ENCODE measurements around the gene ADCY3.

DNA sequence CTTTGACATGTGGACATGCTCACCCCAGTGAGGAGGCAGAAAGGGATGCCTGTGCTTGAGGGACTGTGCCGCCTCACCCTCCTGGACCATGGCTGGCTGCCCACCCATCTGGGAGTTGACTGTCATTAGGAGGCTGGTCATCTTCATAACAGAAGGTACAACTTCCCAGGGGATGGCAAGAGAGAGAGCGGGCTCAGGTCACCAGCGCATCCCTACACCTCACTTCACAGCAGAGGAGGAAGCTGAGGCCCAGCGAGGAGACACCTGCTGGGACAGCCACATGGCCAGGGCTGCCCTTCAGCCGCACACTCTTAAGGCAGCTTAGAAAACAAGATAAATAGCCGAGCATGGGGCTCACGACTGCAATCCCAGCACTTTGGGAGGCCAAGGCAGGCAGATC lies 59.4 kb downstream of the ADCY3 start:
- TF ChIP-seq, protein P1, sequence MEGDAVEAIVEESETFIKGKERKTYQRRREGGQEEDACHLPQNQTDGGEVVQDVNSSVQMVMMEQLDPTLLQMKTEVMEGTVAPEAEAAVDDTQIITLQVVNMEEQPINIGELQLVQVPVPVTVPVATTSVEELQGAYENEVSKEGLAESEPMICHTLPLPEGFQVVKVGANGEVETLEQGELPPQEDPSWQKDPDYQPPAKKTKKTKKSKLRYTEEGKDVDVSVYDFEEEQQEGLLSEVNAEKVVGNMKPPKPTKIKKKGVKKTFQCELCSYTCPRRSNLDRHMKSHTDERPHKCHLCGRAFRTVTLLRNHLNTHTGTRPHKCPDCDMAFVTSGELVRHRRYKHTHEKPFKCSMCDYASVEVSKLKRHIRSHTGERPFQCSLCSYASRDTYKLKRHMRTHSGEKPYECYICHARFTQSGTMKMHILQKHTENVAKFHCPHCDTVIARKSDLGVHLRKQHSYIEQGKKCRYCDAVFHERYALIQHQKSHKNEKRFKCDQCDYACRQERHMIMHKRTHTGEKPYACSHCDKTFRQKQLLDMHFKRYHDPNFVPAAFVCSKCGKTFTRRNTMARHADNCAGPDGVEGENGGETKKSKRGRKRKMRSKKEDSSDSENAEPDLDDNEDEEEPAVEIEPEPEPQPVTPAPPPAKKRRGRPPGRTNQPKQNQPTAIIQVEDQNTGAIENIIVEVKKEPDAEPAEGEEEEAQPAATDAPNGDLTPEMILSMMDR (CRISPR knock-in tag; IDR thresholded peaks at IDR 0.05) = no peak
- TF ChIP-seq ZNF629 (CRISPR knock-in tag; conservative IDR thresholded peaks at IDR 0.05) = no peak
- TF ChIP-seq, protein P2, sequence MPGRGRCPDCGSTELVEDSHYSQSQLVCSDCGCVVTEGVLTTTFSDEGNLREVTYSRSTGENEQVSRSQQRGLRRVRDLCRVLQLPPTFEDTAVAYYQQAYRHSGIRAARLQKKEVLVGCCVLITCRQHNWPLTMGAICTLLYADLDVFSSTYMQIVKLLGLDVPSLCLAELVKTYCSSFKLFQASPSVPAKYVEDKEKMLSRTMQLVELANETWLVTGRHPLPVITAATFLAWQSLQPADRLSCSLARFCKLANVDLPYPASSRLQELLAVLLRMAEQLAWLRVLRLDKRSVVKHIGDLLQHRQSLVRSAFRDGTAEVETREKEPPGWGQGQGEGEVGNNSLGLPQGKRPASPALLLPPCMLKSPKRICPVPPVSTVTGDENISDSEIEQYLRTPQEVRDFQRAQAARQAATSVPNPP (CRISPR knock-in tag; IDR thresholded peaks at IDR 0.05) = no peak
- no peak for TF ChIP-seq NFIC (IDR thresholded peaks at IDR 0.05; ENCODE audit: low read length)

Data from HepG2 (cell line).